Raji (cell line): ENCODE data around the gene ABCA5.

Experiments
- POLR2A ChIP-seq: IDR thresholded peaks from 2 replicates; pipeline ENCODE4 v1.6.1; 2011; ENCODE audit warnings: low read depth, low read length, control low read depth; ENCODE audit not compliant: insufficient read depth

Gene ABCA5

DNA sequence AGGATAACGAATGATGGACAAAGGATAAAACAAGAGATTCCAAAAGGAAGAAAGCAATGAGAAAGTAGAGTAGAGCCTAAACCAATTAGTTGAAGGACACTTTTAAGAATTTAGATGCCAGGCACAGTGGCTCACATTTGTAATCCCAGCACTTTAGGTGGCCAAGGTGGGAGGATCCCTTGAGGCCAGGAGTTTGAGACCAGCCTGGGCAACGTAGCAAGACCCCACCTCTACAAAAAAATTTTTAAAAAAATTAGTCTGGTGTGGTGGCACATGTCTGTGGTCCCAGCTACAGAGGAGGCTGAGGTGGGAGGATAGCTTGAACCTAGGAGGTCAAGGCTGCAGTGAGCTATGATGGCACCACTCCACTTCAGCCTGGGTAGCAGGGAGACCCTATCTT is 118.3 kb downstream of the ABCA5 start:
- no peak for TF ChIP-seq POLR2A

DNA sequence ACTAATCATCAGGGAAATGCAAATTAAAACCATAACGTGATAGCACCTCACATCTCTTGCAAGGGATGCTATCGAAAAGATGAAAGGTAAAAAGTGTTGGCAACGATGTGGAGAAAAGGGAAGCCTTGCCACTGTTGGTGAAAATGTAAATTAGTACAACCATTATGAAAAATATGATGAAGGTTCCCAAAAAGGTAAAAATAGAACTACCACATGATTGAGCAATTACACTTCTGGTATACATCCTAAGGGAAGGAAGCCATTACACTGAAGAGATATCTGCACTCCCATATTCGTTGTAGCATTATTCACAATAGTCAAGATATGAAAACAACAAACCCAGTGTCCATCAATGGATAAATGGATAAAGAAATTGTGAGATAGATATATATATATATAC is 119.8 kb downstream of the ABCA5 start:
- TF ChIP-seq POLR2A: no peak

- no peak for TF ChIP-seq POLR2A
These were observed 128.7 kb downstream of the ABCA5 start for GRCh38 chr17:69198238-69198637.
